GM19438 (cell line): Measurements from ENCODE around the gene TAOK3.
"Not testable (repeated sequence)": the region's sequence is repeated elsewhere in the genome, so short reads cannot be mapped to it uniquely, and the experiment has no call there.

Experiments
- ATAC-seq: cut with Tn5 transposase; IDR thresholded peaks from one replicate; pipeline ENCODE4 v1.9.1; 2021; ENCODE audit warnings: low read depth; ENCODE audit not compliant: unreplicated experiment

Gene TAOK3

GRCh38 chr12:118344829-118345228, 27.9 kb downstream of the TAOK3 start:
- ATAC-seq = no peak

GRCh38 chr12:118342090-118342489, 30.6 kb downstream of the TAOK3 start:
- no peak for ATAC-seq

GRCh38 chr12:118337194-118337838, 35.4 kb downstream of the TAOK3 start:
- ATAC-seq = no peak

GRCh38 chr12:118336123-118336522, 36.6 kb downstream of the TAOK3 start:
- ATAC-seq = no peak

GRCh38 chr12:118334939-118335567, 37.7 kb downstream of the TAOK3 start:
- no peak for ATAC-seq

GRCh38 chr12:118334241-118334640, 38.5 kb downstream of the TAOK3 start:
- ATAC-seq = no peak

GRCh38 chr12:118332511-118332910, 40.2 kb downstream of the TAOK3 start:
- no peak for ATAC-seq

GRCh38 chr12:118330421-118331018, 42.2 kb downstream of the TAOK3 start:
- ATAC-seq = no peak

GRCh38 chr12:118328486-118329330, 44.0 kb downstream of the TAOK3 start:
- no peak for ATAC-seq

- no peak for ATAC-seq
These were observed 45.3 kb downstream of the TAOK3 start for GRCh38 chr12:118327391-118327790.

GRCh38 chr12:118326991-118327390, 45.7 kb downstream of the TAOK3 start:
- no peak for ATAC-seq

GRCh38 chr12:118325081-118325480, 47.6 kb downstream of the TAOK3 start:
- no peak for ATAC-seq

- ATAC-seq = no peak
These were observed 53.1 kb downstream of the TAOK3 start for GRCh38 chr12:118319627-118320026.

- ATAC-seq = no peak
These were observed 54.0 kb downstream of the TAOK3 start for GRCh38 chr12:118318744-118319143.

- ATAC-seq = no peak
These were observed 55.0 kb downstream of the TAOK3 start for GRCh38 chr12:118317729-118318128.

- no peak for ATAC-seq
These were observed 56.9 kb downstream of the TAOK3 start for GRCh38 chr12:118315821-118316220.

GRCh38 chr12:118312578-118312977, 60.1 kb downstream of the TAOK3 start:
- no peak for ATAC-seq

GRCh38 chr12:118311666-118312065, 61.0 kb downstream of the TAOK3 start:
- no peak for ATAC-seq

- ATAC-seq = no peak
These were observed 62.4 kb downstream of the TAOK3 start for GRCh38 chr12:118310320-118310719.

- not testable (repeated sequence) for ATAC-seq
These were observed 64.7 kb downstream of the TAOK3 start for GRCh38 chr12:118308006-118308405.
